Kidney (tissue), 14 donors: ENCODE measurements around the gene MACROD2. TPM values are rescaled to one million over a fixed set of nuclear protein-coding genes. Genes with fewer than 3 reads are reported as not detected.
"Not testable (repeated sequence)": the region's sequence is repeated elsewhere in the genome, so short reads cannot be mapped to it uniquely, and the experiment has no call there.

Source experiments
- DNase-seq, 5 donors: peaks; one replicate each; pipeline ENCODE4 v3.0.0-alpha.2; 2013 to 2020
- FAIRE-seq: peaks from 2 replicates; lab custom pipeline; 2012; peaks lifted over from hg19 to GRCh38; lab: Jason Lieb, UNC
- H3K27ac ChIP-seq, 2 donors: one replicate each; pipeline ENCODE4 v1.7.0; 2013; ENCODE audit warnings: low read depth in 2 of 2, low read length in 2 of 2, inconsistent platforms in 1 of 2
- H3K27me3 ChIP-seq: one replicate; pipeline ENCODE4 v1.7.1; 2013; ENCODE audit warnings: low read length, inconsistent platforms; ENCODE audit not compliant: control insufficient read depth, insufficient read depth
- H3K36me3 ChIP-seq, 3 donors: one replicate each; pipeline versions ENCODE4 v1.7.0 to v1.7.1; 2013; ENCODE audit warnings: low read length in 3 of 3, control low read depth in 1 of 3, inconsistent platforms in 1 of 3; ENCODE audit not compliant: insufficient read depth in 3 of 3, control insufficient read depth in 2 of 3
- H3K4me1 ChIP-seq, 3 donors: one replicate each; pipeline versions ENCODE4 v1.7.0 to v1.7.1; 2013; ENCODE audit warnings: low read length in 3 of 3, inconsistent platforms in 1 of 3, low read depth in 1 of 3; ENCODE audit not compliant: control insufficient read depth in 2 of 3, insufficient read depth in 2 of 3
- H3K4me3 ChIP-seq, 3 donors: one replicate each; pipeline versions ENCODE4 v1.7.0 to v1.8.1; 2013; ENCODE audit warnings: low read length in 3 of 3, control low read depth in 1 of 3, inconsistent platforms in 1 of 3
- H3K9ac ChIP-seq, 3 donors: one replicate each; pipeline versions ENCODE4 v1.7.0 to v1.7.1; 2013; ENCODE audit warnings: low read length in 3 of 3, control low read depth in 1 of 3, inconsistent platforms in 1 of 3
- H3K9me3 ChIP-seq, 3 donors: one replicate each; pipeline versions ENCODE4 v1.7.0 to v1.7.1; 2013; ENCODE audit warnings: low read length in 3 of 3, control low read depth in 1 of 3, inconsistent platforms in 1 of 3; ENCODE audit not compliant: control insufficient read depth in 2 of 3, insufficient read depth in 1 of 3
- intact Hi-C: fragments of 100-400 bp; cut with DNase I; formaldehyde crosslinking; loops from one replicate; pipeline ENCODE4 v1.11.1; 2022
- polyA plus RNA-seq: library from polyadenylated mRNA; stranded (reverse); fragments of 350-450 nt; fragmentation: Illumina TruSeq; extraction: RNeasy Lipid Tissue Mini Kit (QIAGEN cat#74804); gene quantifications from one replicate; pipeline ENCODE4 v1.2.3, GENCODE V29; 2014; ENCODE audit warnings: low read depth, low replicate concordance; ENCODE audit not compliant: insufficient read depth
- total RNA-seq: library from RNA; stranded (reverse); fragmentation: NEBNext Ultra II Directional; extraction: Animal tissue kit (Norgen Biotek cat#: 25700); gene quantifications from one replicate; pipeline ENCODE4 v1.2.1, GENCODE V29; 2021
- TF ChIP-seq, protein P1 (sequence below): IDR thresholded peaks from 3 replicates; pipeline ENCODE4 v1.5.1; 2012; ENCODE audit warnings: mild to moderate bottlenecking, moderate library complexity, borderline replicate concordance; ENCODE audit not compliant: insufficient read depth; ENCODE audit errors: extremely low read depth
- donor health status: control.
- donor health status: control.
- donor health status: control.
- donor health status: control.
- donor health status: control.
- donor health status: DM: yes; HTN: yes; CAD: no.
- donor health status: Normal renal cell carcinoma (clear cell type).

The MACROD2 gene
- total and polyA plus RNA-seq, 2 donors from 2014 or later, result 3.0 to 10.0 TPM

DNA sequence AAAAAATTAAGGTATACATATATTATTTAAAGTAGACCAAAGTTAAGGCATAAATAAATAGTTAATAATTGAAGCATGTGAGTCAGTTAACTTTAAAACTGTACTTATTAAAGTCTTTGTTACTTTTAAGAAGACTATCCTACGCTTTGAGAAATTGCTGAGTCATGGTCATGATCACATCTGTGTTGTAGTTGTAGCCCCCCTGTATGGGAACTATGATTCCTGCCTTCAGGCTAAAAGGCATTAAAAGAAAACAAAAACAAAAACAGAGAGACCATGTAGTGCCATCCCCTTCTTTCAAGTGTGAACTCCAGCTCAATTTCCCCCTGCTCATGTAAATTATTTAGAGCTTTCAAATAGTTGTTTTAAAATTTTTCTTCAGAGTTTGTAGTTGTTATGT is 218.7 kb downstream of the MACROD2 start:
- Histone ChIP-seq H3K4me3 (no peak overlapping the region), H3K27me3 (no peaks in the 10 kb centered on the region), H3K4me1 (no peaks in the 10 kb centered on the region), H3K9me3 (no peaks in the 10 kb centered on the region), H3K27ac (no peak overlapping the region), H3K36me3 (no peaks in the 10 kb centered on the region), H3K9ac (no peak overlapping the region)
- TF ChIP-seq, protein P1, sequence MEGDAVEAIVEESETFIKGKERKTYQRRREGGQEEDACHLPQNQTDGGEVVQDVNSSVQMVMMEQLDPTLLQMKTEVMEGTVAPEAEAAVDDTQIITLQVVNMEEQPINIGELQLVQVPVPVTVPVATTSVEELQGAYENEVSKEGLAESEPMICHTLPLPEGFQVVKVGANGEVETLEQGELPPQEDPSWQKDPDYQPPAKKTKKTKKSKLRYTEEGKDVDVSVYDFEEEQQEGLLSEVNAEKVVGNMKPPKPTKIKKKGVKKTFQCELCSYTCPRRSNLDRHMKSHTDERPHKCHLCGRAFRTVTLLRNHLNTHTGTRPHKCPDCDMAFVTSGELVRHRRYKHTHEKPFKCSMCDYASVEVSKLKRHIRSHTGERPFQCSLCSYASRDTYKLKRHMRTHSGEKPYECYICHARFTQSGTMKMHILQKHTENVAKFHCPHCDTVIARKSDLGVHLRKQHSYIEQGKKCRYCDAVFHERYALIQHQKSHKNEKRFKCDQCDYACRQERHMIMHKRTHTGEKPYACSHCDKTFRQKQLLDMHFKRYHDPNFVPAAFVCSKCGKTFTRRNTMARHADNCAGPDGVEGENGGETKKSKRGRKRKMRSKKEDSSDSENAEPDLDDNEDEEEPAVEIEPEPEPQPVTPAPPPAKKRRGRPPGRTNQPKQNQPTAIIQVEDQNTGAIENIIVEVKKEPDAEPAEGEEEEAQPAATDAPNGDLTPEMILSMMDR, result no peak
- intact Hi-C loops, result no loop called here
- DNase-seq (no peak), FAIRE-seq (no peak)

DNA sequence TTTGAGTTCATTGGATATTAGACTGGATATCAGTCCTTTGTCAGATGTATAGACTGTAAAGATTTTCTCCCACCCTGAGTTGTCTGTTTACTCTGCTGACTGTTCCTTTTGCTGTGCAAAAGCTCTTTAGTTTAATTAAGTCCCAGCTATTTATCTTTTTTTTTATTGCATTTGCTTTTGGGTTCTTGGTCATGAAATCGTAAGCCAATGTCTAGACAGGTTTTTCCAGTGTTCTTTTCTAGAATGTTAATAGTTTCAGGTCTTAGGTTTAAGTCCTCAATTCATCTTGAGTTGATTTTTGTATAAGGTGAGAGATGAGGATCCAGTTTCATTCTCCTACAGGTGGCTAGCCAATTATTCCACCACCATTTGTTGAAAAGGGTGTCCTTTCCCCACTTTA is 220.6 kb downstream of the MACROD2 start:
- H3K4me3 ChIP-seq, H3K9me3 ChIP-seq, H3K27ac ChIP-seq, DNase-seq, H3K36me3 ChIP-seq, H3K9ac ChIP-seq, FAIRE-seq, H3K4me1 ChIP-seq, H3K27me3 ChIP-seq, intact Hi-C loops: not testable (repeated sequence)

DNA sequence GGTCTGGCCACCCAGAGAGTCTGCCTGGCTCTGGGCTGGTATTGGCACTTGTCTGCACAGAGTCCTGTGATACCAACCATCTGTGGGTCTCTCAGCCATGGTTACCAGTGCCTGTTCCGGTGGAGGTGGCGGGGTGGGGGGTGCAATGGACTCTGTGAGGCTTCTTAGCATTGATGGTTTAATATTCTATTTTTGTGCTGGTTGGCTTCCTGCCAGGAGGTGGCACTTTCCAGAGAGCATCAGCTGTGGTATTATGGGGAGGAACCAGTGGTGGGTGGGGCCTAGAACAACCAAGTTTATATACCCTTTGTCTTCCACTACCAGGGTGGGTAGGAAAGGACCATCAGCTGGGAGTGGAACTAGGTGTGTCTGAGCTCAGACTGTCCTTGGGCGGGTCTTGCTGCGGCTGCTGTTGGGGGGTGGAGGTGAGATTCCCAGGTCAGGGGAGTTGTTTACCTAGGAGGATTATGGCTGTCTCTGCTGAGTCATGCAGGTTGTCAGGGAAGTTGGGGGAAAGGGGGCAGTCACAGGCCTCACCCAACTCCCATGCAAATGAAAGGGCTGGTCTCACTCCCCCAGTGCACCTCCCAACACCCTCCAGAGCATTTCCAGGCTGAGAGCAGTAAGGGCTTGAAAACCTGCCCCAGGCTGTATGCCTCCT is 224.6 kb downstream of the MACROD2 start:
- Histone ChIP-seq H3K4me3 (no peak overlapping the region), H3K27ac (no peak overlapping the region), H3K9me3 (no peaks in the 10 kb centered on the region), H3K27me3 (no peaks in the 10 kb centered on the region), H3K36me3 (no peaks in the 10 kb centered on the region), H3K4me1 (no peaks in the 10 kb centered on the region), H3K9ac (no peak overlapping the region)
- intact Hi-C loops, result no loop called here
- FAIRE-seq (no peak), DNase-seq (no peak)
- TF ChIP-seq, protein P1, result no peak

DNA sequence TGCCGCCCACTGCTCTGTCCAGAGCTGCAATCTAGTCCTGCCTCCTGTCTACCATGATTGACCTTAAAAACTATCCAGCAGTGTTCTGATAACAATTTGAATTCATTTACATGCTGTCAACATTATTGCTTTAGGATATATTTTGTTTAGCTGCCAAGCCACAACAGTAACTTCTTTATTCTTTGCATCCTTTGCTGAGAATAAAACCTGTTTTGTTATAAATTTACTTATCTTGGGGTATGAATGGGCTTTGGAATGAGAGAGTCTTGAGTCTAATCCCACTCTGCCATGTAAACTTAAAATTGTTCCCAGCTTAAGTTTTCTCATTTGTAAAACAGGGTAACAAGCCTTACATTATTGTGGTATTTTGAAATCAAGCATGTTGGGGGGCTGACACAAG is 225.7 kb downstream of the MACROD2 start:
- Histone ChIP-seq H3K4me3 (no peak overlapping the region), H3K27ac (no peak overlapping the region), H3K9ac (no peak overlapping the region), H3K9me3 (no peaks in the 10 kb centered on the region), H3K4me1 (no peaks in the 10 kb centered on the region), H3K36me3 (no peaks in the 10 kb centered on the region), H3K27me3 (no peaks in the 10 kb centered on the region)
- DNase-seq (no peak), FAIRE-seq (no peak)
- intact Hi-C loops, result no loop called here
- TF ChIP-seq, protein P1, result no peak
